Measurements from ENCODE around the gene GALNT2. TPM values are rescaled to one million over a fixed set of nuclear protein-coding genes. Genes with fewer than 3 reads are reported as not detected.

GALNT2 gene
- total RNA-seq, 1 donor from 2014 or later: 28.3 TPM

- no peak for DNase-seq
These were observed 219.8 kb downstream of the GALNT2 start for GRCh38 chr1:230286890-230287269.

DNA sequence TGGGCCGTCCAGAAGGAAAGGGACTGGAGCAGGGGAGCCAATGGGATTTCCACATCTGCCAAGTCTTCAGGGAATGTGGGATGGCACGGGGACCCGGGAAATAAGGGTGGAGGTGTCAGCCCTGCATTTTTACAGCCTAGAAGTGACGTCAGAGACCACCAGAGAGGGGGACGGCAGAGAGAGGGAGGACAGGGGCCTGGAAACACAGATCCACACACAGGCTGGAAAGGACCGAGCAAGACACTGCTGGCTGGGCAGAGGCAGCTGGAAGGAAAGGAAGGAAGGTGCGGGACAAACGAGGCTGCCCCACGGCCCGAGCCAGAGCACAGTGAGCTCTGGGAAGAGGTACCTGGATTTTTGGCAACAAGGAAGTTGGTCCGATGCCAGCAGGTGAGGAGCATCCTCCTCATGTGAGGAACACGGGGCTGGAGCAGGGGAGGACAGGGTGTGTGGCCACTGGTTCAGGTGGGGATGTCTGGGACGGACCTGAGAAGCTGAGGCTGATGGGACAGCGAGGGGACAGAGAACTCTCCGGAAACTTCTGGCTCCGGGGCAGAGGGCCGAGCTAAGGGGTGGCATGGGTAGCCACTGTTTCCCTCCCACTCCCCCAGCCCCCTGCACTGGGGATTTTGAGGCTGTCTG, 220.8 kb downstream of the GALNT2 start:
- Histone ChIP-seq H3K4me3 (no peak overlapping the region), H3K27me3 (ENCODE audit: low read depth) (peaks cover 12% of the 10 kb centered on the region), H3K27ac (replicated peaks) (no peak overlapping the region), H3K36me3 (no peaks in the 10 kb centered on the region), H3K4me1 (no peaks in the 10 kb centered on the region), H3K9me3 (replicated peaks) (no peaks in the 10 kb centered on the region)
- TF ChIP-seq CTCF (IDR thresholded peaks at IDR 0.05; ENCODE audit: borderline replicate concordance): no peak
- intact Hi-C loops (cut with micrococcal nuclease): no loop called here
- DNase-seq: no peak

More at GRCh38 chr1:230286890-230287269, 219.8 kb downstream of the GALNT2 start:
- H3K27me3 ChIP-seq (ENCODE audit: low read depth): peaks cover 12% of the 10 kb centered on the region
- no peaks in the 10 kb centered on the region for H3K36me3 ChIP-seq
- H3K27ac ChIP-seq (replicated peaks): no peak overlapping the region
- intact Hi-C loops (cut with micrococcal nuclease): no loop called here
- no peak for TF ChIP-seq CTCF (IDR thresholded peaks at IDR 0.05; ENCODE audit: borderline replicate concordance)
- H3K4me1 ChIP-seq: peaks cover 5% of the 10 kb centered on the region
- H3K4me3 ChIP-seq: no peak overlapping the region
- H3K9me3 ChIP-seq (replicated peaks): no peaks in the 10 kb centered on the region

DNA sequence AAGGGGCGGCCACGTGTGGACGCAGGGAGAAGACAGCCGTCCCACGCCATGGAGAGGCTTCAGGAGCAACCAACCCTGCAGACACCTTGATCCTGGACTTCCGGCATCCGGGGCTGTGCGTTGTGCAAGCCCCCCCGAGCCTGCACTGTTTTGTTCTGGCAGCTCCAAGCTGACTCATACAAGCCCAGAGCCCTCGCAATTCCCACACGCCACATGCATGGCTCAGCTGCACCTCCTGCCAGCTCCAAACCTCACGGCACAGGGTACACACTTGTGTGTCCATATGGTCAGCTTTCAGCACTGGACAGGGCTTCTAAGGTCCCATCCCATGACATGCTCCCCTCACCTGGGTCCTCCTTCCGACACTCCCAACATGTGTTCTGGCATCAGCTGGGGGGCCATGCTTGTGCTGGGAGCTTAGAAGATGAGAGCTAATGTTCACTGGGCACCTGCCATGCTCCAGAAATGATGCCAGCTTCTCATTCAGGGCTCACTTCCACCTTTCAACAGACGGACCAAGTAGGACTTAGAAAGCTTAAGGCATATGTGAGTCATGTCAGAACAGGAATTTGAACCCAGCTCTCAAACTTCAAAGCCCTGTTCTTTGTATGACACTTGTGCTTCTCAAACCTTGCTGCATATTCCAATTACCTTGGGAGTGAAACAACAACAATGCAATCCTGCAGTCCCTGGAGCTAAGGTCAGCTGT, 221.8 kb downstream of the GALNT2 start:
- H3K9me3 ChIP-seq (replicated peaks): no peaks in the 10 kb centered on the region
- TF ChIP-seq CTCF (IDR thresholded peaks at IDR 0.05; ENCODE audit: borderline replicate concordance): no peak
- no peaks in the 10 kb centered on the region for H3K4me1 ChIP-seq
- H3K27me3 ChIP-seq (ENCODE audit: low read depth): peaks cover 12% of the 10 kb centered on the region
- H3K27ac ChIP-seq (replicated peaks): no peak overlapping the region
- intact Hi-C loops (cut with micrococcal nuclease): no loop called here
- H3K36me3 ChIP-seq: no peaks in the 10 kb centered on the region
- no peak for DNase-seq
- H3K4me3 ChIP-seq: no peak overlapping the region

DNA sequence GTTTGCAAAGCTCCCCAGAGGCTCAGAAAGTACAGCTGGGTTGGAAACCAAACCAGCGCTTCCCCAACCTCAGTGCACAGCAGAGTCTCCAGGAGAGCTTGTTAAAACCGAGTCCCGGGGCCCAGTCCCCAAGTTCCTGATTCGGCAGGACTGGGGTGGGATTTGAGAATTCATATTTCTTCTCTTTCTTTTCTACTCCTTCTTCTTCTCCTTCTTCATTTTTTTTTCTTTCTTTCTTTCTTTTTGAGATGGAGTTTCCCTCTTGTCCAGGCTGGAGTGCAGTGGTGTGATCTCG, 222.3 kb downstream of the GALNT2 start:
- intact Hi-C loops (cut with micrococcal nuclease): no loop called here
- no peaks in the 10 kb centered on the region for H3K36me3 ChIP-seq
- no peaks in the 10 kb centered on the region for H3K9me3 ChIP-seq (replicated peaks)
- TF ChIP-seq CTCF (IDR thresholded peaks at IDR 0.05; ENCODE audit: borderline replicate concordance): no peak
- DNase-seq: no peak
- H3K4me1 ChIP-seq: no peaks in the 10 kb centered on the region
- no peak overlapping the region for H3K4me3 ChIP-seq
- H3K27ac ChIP-seq (replicated peaks): no peak overlapping the region
- peaks cover 12% of the 10 kb centered on the region for H3K27me3 ChIP-seq (ENCODE audit: low read depth)

DNA sequence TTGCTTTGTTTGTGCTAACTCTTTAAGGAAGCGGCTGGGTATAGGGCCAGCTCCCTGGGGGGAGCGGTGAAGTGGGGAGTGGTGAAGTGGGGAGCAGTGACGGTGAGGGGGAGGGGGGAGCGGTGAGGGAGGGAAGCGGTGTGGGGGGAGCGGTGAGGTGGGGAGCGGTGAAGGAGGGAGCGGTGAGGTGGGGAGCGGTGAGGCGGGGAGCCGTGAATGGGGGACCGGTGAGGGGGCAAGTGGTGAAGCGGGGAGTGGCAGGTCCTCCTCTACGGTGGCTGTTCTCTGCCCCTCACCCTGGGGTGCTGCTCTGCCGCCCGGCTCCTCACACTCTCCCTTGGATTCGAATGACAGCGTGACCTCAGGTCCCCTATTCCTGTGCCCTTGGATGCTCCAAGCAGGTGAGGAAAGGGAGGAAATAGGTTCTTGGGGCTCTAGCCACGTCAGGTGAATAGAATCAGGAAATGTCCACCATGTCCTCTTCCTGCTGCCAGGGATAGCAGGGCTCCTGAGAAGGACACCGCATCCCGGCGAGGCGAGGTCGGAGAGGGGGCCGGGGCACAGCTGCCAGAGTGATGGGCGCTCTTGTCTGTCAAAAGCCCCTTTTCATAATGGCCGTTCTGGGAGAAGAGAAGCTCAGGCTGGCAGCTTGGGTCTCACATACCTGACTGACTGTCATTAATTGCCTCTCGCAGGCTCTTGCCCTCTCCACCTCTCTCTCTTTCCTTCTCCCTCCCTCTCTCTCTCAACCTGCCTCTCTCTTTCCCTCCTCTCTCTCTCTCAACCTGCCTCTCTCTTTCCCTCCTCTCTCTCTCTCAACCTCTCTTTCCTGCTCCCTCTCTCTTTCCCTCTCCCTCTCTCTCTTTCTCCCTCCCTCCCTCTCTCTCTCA, 224.9 kb downstream of the GALNT2 start:
- Histone ChIP-seq H3K27ac (replicated peaks) (no peak overlapping the region), H3K36me3 (no peaks in the 10 kb centered on the region), H3K27me3 (ENCODE audit: low read depth) (peaks cover 18% of the 10 kb centered on the region), H3K4me1 (no peaks in the 10 kb centered on the region), H3K9me3 (replicated peaks) (no peaks in the 10 kb centered on the region), H3K4me3 (no peak overlapping the region)
- intact Hi-C loops (cut with micrococcal nuclease): no loop called here
- DNase-seq: no peak
- no peak for TF ChIP-seq CTCF (IDR thresholded peaks at IDR 0.05; ENCODE audit: borderline replicate concordance)

Measured in left ventricle myocardium inferior (tissue), 1 donor.